ENCODE measurements around the gene ATE1.

ATE1 gene

GRCh38 chr10:121836171-121836570 is 91.7 kb downstream of the ATE1 start:
- TF ChIP-seq CTCF (IDR thresholded peaks at IDR 0.05; ENCODE audit: low read depth, low read length), result no peak
- in situ Hi-C loops (cut with HindIII; ENCODE audit: low sequenced_read_pairs), result no loop called here
- no peak for DNase-seq (ENCODE audit: low read depth, low spot score)
- no peak overlapping the region for H3K4me3 ChIP-seq (ENCODE audit: low read depth, low read length)

- no peak for DNase-seq (ENCODE audit: low read depth, low spot score)
- no peak overlapping the region for H3K4me3 ChIP-seq (ENCODE audit: low read depth, low read length)
- no peak for TF ChIP-seq CTCF (IDR thresholded peaks at IDR 0.05; ENCODE audit: low read depth, low read length)
- in situ Hi-C loops (cut with HindIII; ENCODE audit: low sequenced_read_pairs), result no loop called here
Observed at GRCh38 chr10:121835376-121835775, 92.5 kb downstream of the ATE1 start.

DNA sequence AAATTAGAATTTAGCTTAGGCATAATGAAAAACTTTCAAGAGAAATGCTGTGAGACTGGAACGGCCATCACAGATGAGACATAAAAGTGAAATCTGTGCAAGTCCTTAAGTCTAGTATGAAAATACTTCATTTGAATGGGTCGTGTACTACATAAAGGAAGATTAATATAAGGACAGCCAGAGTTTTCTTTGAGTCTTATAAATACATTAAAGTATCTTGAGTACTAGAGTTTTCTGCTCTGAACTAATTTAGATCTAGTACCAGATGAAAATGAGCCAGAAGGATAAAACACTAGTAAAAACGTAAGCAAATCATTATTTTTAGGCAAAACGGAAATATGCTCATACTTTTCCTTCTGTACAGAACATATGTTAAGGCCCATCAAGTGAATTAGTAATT is 93.1 kb downstream of the ATE1 start:
- no peak overlapping the region for H3K4me3 ChIP-seq (ENCODE audit: low read depth, low read length)
- in situ Hi-C loops (cut with HindIII; ENCODE audit: low sequenced_read_pairs), result no loop called here
- no peak for TF ChIP-seq CTCF (IDR thresholded peaks at IDR 0.05; ENCODE audit: low read depth, low read length)
- no peak for DNase-seq (ENCODE audit: low read depth, low spot score)

GRCh38 chr10:121833387-121833786 is 94.4 kb downstream of the ATE1 start:
- in situ Hi-C loops (cut with HindIII; ENCODE audit: low sequenced_read_pairs), result no loop called here
- no peak overlapping the region for H3K4me3 ChIP-seq (ENCODE audit: low read depth, low read length)
- DNase-seq (ENCODE audit: low read depth, low spot score), result no peak
- TF ChIP-seq CTCF (IDR thresholded peaks at IDR 0.05; ENCODE audit: low read depth, low read length), result no peak

GRCh38 chr10:121832647-121833046 is 95.2 kb downstream of the ATE1 start:
- no peak overlapping the region for H3K4me3 ChIP-seq (ENCODE audit: low read depth, low read length)
- in situ Hi-C loops (cut with HindIII; ENCODE audit: low sequenced_read_pairs), result no loop called here
- DNase-seq (ENCODE audit: low read depth, low spot score), result no peak
- no peak for TF ChIP-seq CTCF (IDR thresholded peaks at IDR 0.05; ENCODE audit: low read depth, low read length)

DNA sequence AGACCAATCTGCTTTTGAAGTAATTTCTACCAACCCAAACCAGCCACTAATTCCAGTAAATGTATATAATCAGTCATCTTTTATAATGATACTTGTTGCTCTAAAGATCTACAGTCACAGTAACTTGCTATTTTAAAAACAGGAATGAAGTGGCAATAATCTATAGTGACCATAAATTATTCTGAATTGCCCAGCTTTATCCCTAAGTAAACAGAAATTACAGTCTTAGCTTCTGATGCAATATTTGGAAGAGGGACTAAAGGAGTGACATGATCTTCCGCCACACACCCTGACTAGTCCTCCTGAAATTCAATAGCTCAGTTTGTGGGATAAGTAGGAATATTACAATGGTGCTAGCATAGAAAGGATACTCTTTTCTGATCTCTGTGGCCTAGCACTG is 96.1 kb downstream of the ATE1 start:
- in situ Hi-C loops (cut with HindIII; ENCODE audit: low sequenced_read_pairs), result no loop called here
- no peak overlapping the region for H3K4me3 ChIP-seq (ENCODE audit: low read depth, low read length)
- DNase-seq (ENCODE audit: low read depth, low spot score), result no peak
- no peak for TF ChIP-seq CTCF (IDR thresholded peaks at IDR 0.05; ENCODE audit: low read depth, low read length)

DNA sequence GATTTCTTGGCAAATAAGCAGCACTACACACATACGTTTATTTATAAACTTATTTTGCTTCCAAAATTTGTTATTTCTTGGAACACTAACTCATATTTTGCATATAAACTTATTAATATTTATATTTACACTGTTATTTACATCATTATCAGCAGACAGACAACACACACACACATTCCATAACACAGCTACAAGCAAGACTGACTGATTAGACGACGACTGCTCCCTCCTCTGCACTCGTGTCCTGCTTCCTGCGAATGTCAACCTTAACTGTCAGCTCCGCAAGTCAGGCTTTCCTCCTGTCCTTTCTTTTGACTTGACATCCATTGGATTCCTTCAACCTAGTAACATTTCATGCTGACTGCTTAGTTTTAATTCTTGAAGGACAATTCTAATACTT is 96.6 kb downstream of the ATE1 start:
- H3K4me3 ChIP-seq (ENCODE audit: low read depth, low read length), result no peak overlapping the region

More for the DNA sequence above, 96.6 kb downstream of the ATE1 start:
- TF ChIP-seq CTCF (IDR thresholded peaks at IDR 0.05; ENCODE audit: low read depth, low read length), result no peak
- no peak for DNase-seq (ENCODE audit: low read depth, low spot score)
- in situ Hi-C loops (cut with HindIII; ENCODE audit: low sequenced_read_pairs), result no loop called here

Data from astrocyte of the spinal cord (primary cell).